ENCODE measurements around the gene FOXP4. TPM values are rescaled to one million over a fixed set of nuclear protein-coding genes. Genes with fewer than 3 reads are reported as not detected.

FOXP4 gene
- total and polyA plus RNA-seq, 7 donors, result 4.1 to 19.5 (median 12.7) TPM

DNA sequence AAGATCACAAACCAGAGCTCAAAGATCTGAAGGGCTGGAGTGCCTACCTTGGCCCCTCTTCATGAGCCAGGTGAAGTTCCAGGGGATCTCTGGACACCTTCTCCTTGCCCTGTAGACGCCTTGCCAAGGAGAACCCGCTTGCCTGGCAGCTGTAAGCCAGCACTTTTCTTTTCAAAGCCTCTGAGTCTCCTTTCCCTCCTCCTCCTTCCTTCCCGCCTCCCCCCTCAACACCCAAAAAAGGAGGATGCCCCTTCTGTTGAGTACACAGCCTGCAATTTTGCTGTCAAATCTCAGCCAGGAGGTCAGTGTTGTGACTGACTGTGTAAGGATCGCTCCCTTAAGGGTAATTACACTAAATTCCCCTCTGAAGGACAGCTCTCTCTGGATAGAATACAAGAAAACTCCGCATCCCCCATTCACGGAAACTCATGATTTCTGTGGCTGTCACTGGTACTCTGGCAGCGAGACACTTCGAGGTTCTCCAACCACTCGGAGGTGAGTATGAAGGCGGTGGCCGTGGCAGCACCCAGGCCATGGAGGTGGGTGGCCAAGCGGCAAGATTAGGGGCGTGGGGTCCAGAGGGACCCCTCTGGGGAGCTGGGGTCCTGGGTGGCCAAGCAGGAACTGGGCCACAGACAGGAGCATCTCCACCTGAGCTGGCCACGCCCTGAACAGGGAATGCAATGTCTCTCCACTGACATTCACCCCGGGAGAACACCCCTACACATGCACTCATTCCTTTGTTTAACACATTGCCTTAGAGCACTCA lies 23.2 kb upstream of the FOXP4 start:
- H3K4me1 ChIP-seq, result peaks cover 0 to 3% (median 3%) of the 10 kb centered on the region in 4 donors
- no peak for DNase-seq
- no peak for TF ChIP-seq POLR2A (IDR thresholded peaks at IDR 0.05)
- no peak for TF ChIP-seq POLR2AphosphoS5 (IDR thresholded peaks at IDR 0.05)
- TF ChIP-seq EP300 (IDR thresholded peaks at IDR 0.05), result no peak
- TF ChIP-seq, protein P1, sequence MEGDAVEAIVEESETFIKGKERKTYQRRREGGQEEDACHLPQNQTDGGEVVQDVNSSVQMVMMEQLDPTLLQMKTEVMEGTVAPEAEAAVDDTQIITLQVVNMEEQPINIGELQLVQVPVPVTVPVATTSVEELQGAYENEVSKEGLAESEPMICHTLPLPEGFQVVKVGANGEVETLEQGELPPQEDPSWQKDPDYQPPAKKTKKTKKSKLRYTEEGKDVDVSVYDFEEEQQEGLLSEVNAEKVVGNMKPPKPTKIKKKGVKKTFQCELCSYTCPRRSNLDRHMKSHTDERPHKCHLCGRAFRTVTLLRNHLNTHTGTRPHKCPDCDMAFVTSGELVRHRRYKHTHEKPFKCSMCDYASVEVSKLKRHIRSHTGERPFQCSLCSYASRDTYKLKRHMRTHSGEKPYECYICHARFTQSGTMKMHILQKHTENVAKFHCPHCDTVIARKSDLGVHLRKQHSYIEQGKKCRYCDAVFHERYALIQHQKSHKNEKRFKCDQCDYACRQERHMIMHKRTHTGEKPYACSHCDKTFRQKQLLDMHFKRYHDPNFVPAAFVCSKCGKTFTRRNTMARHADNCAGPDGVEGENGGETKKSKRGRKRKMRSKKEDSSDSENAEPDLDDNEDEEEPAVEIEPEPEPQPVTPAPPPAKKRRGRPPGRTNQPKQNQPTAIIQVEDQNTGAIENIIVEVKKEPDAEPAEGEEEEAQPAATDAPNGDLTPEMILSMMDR (IDR thresholded peaks at IDR 0.05), result no peak
- intact Hi-C loops (cut with DNase I), result no loop called here
- peaks cover 0 to 17% (median 0%) of the 10 kb centered on the region in 3 donors for H3K27me3 ChIP-seq
- no peak overlapping the region for H3K27ac ChIP-seq
- H3K36me3 ChIP-seq, result no peaks in the 10 kb centered on the region
- no peaks in the 10 kb centered on the region for H3K9me3 ChIP-seq
- H3K4me3 ChIP-seq, result no peak overlapping the region
- whole genome bisulfite sequencing, 2 donors, result 86 to 89% methylated on average over 15 of the region's 15 CpGs

DNA sequence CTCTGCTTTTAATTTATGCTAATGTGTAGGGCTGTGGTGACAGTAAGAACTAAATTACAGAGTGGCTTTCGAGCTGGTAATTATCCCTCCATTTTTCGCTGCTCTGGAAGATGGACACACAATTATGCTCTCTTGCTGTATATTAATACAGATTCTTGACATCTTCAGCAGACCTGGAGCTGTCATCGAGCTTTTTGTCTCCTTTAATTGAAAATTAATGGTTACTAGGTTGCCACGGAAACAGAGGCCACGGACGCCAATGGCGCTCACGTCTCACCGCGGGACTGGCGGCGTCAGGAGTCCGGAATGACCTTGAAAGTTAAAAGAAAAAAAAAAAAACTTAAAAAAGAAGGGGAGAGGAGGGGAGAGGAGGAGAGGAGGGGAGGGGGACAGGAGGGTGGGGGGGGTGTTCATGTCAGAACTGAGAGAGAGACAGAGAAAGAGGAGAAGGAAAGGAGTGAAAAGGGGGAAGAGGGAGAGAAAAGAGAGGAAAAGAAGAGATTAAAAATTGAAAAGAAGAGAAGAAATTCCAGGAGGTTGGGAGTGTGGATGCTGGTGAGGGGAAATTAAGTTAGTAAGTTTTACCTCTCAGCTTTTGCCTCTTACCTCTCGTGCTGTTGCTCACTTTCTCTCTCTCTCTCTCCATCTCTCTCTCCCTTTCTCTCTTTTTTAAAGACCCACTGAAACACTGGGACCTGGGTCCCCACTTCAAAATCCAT lies 22.1 kb upstream of the FOXP4 start:
- intact Hi-C loops (cut with DNase I), result no loop called here
- TF ChIP-seq POLR2AphosphoS5 (IDR thresholded peaks at IDR 0.05), result no peak
- TF ChIP-seq POLR2A (IDR thresholded peaks at IDR 0.05), result no peak
- TF ChIP-seq EP300 (IDR thresholded peaks at IDR 0.05), result no peak
- TF ChIP-seq, protein P1 (IDR thresholded peaks at IDR 0.05), result no peak
- Histone ChIP-seq H3K4me1 (peaks cover 0 to 9% (median 7%) of the 10 kb centered on the region in 4 donors), H3K9me3 (no peaks in the 10 kb centered on the region), H3K27ac (no peak overlapping the region), H3K36me3 (no peaks in the 10 kb centered on the region), H3K4me3 (no peak overlapping the region), H3K27me3 (peaks cover 0 to 17% (median 0%) of the 10 kb centered on the region in 3 donors)
- DNase-seq, result no peak
- 78 to 88% methylated on average over 14 of the region's 14 CpGs for WGBS, 2 donors

DNA sequence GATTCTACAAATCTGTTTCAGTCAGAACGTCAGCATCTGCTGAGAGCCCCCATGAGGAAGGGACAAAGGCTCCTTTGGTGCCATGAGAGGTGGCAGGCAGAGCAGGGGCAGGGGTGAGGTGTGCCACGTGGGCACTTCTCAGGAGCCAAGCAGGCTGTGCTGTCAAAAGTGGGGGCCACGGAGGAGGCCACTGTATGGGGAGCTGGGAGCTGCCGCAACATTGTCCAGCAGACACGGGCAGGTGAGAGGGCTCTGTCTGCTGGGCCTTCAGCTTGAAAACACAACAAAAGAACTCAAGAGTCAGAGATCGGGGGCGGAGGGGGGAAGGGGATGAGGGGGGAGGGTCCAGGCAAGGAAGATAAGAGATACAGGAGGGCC lies 21.6 kb upstream of the FOXP4 start:
- H3K4me3 ChIP-seq, result no peak overlapping the region
- peaks cover 0 to 9% (median 7%) of the 10 kb centered on the region in 4 donors for H3K4me1 ChIP-seq
- no peak for DNase-seq
- H3K9me3 ChIP-seq, result no peaks in the 10 kb centered on the region
- no peak overlapping the region for H3K27ac ChIP-seq
- 79 to 82% methylated on average over 7 of the region's 7 CpGs for WGBS, 2 donors
- intact Hi-C loops (cut with DNase I), result no loop called here
- no peaks in the 10 kb centered on the region for H3K36me3 ChIP-seq
- H3K27me3 ChIP-seq, result peaks cover 0 to 17% (median 0%) of the 10 kb centered on the region in 3 donors
- TF ChIP-seq, protein P1 (IDR thresholded peaks at IDR 0.05), result no peak
- no peak for TF ChIP-seq EP300 (IDR thresholded peaks at IDR 0.05)
- TF ChIP-seq POLR2A (IDR thresholded peaks at IDR 0.05), result no peak
- TF ChIP-seq POLR2AphosphoS5 (IDR thresholded peaks at IDR 0.05), result no peak

DNA sequence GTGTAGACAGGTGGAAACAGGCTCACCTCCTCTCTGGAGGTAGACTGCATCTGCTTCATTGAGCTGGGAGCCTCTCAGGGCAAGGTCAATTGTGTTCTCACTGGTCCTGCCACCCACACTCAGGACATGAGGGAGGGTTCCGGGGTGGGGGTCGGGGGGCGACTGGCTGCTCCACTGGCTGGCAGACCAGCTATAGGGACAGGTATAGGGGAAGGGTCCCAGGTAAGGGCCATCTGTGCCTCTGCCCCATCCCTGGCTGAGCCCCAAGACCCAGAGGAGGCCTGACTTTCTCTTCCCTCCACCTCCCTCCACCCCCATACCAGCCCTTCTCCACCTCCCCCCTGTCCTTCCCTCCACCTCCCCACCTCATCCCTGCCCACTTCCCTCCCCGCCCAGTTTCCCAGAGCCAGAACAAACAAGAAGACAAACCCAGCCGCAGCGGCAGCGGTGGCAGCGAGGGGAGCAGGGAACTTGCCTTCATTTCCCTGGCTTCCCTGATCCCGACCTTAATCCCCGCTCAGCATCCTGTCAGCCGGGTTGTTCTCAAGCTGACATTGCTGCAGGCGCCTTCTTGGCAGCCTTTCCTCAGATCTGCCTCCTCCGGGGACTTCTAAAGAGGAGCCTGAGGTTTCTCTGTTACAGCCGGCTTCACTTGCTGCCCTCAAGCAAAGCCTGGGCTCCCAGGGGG lies 18.3 kb upstream of the FOXP4 start:
- intact Hi-C loops (cut with DNase I), result no loop called here
- peaks cover 0 to 10% (median 4%) of the 10 kb centered on the region in 3 donors for H3K27me3 ChIP-seq
- TF ChIP-seq POLR2AphosphoS5 (IDR thresholded peaks at IDR 0.05), result no peak
- 16 to 32% methylated on average over 14 of the region's 14 CpGs for WGBS, 2 donors
- H3K4me1 ChIP-seq, result peaks cover 0 to 13% (median 7%) of the 10 kb centered on the region in 4 donors
- H3K4me3 ChIP-seq, result no peak overlapping the region
- H3K9me3 ChIP-seq, result no peaks in the 10 kb centered on the region
- DNase-seq, result no peak
- no peaks in the 10 kb centered on the region for H3K36me3 ChIP-seq
- no peak overlapping the region for H3K27ac ChIP-seq

Measured in sigmoid colon (tissue), 7 donors.